Activated CD8-positive, alpha-beta memory T cell treated with anti-CD3 and anti-CD28 coated beads, Interleukin-2, amount 50 U/mL, for 4 hours (primary cell): ENCODE measurements around the gene UBASH3B.
A peak's percentile ranks its signal among the peaks of the same experiment; 100 is the strongest.

Experiments
- DNase-seq: peaks from one replicate; pipeline ENCODE4 v3.0.0-alpha.2; 2020

The UBASH3B gene

GRCh38 chr11:122734848-122735496 is 79.5 kb downstream of the UBASH3B start:
- no peak for DNase-seq

GRCh38 chr11:122737951-122738693 is 82.6 kb downstream of the UBASH3B start:
- no peak for DNase-seq

- DNase-seq = no peak
Measured at GRCh38 chr11:122741613-122742300, 86.2 kb downstream of the UBASH3B start.

GRCh38 chr11:122742301-122743018 is 86.9 kb downstream of the UBASH3B start:
- no peak for DNase-seq

- no peak for DNase-seq
Measured at GRCh38 chr11:122743097-122743741, 87.7 kb downstream of the UBASH3B start.

GRCh38 chr11:122743949-122744348 is 88.4 kb downstream of the UBASH3B start:
- DNase-seq = peak; percentile 75

GRCh38 chr11:122744357-122744756 is 88.8 kb downstream of the UBASH3B start:
- no peak for DNase-seq

- DNase-seq = no peak
Measured at GRCh38 chr11:122745111-122745510, 89.6 kb downstream of the UBASH3B start.

- DNase-seq = peak; percentile 56
Measured at GRCh38 chr11:122746050-122746478, 90.5 kb downstream of the UBASH3B start.

GRCh38 chr11:122746611-122747244 is 91.2 kb downstream of the UBASH3B start:
- no peak for DNase-seq

- no peak for DNase-seq
Measured at GRCh38 chr11:122747351-122747781, 91.8 kb downstream of the UBASH3B start.

- DNase-seq = peak; percentile 55
Measured at GRCh38 chr11:122749005-122749687, 93.6 kb downstream of the UBASH3B start.

GRCh38 chr11:122750049-122750448 is 94.5 kb downstream of the UBASH3B start:
- DNase-seq = no peak

GRCh38 chr11:122751292-122752070 is 96.0 kb downstream of the UBASH3B start:
- DNase-seq = no peak

- DNase-seq = no peak
Measured at GRCh38 chr11:122754028-122754427, 98.5 kb downstream of the UBASH3B start.

GRCh38 chr11:122754553-122755322 is 99.2 kb downstream of the UBASH3B start:
- peak; percentile 31 for DNase-seq

GRCh38 chr11:122755409-122755808 is 99.9 kb downstream of the UBASH3B start:
- DNase-seq = no peak

GRCh38 chr11:122755941-122756340 is 100.4 kb downstream of the UBASH3B start:
- DNase-seq = no peak

- peak; percentile 46 for DNase-seq
Measured at GRCh38 chr11:122756417-122756816, 100.9 kb downstream of the UBASH3B start.

GRCh38 chr11:122757201-122757600 is 101.7 kb downstream of the UBASH3B start:
- no peak for DNase-seq
